Raji (cell line): ENCODE data around the gene GDF10.

Experiments used
- POLR2A ChIP-seq: IDR thresholded peaks from 2 replicates; pipeline ENCODE4 v1.6.1; 2011; ENCODE audit warnings: low read depth, low read length, control low read depth; ENCODE audit not compliant: insufficient read depth

Gene GDF10

DNA sequence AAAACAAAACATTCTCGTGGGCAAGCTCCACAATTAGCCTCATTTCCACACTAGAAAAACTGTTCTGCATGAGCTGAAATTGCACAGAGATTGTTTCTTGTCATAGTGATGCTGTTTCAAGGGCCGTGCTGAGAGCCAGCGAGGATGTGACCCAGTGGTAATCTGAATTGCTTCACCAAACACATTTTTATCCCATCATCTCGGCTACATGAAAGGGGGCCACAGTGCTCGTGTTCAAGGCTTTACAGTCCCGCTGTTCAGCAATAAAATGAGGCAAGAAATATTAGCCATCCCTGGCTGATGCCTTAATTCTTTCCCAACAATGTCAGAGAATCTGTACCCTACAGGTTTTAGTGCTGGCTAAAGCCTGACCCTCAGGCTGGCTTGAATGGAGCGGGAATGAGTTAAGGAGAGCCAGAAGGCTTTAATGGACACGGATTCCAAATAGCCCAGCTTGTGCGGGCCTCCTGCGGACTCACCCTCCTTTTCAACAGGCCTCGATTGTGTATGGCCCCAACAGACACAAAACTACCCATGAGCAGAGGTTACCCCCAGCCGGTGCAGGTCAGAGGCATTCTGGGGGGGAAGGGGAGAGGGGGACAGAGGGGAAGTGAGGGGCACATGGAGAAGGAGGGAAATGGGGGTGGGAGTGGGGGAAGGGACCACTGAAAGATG, 2.0 kb upstream of the GDF10 start:
- no peak for TF ChIP-seq POLR2A

DNA sequence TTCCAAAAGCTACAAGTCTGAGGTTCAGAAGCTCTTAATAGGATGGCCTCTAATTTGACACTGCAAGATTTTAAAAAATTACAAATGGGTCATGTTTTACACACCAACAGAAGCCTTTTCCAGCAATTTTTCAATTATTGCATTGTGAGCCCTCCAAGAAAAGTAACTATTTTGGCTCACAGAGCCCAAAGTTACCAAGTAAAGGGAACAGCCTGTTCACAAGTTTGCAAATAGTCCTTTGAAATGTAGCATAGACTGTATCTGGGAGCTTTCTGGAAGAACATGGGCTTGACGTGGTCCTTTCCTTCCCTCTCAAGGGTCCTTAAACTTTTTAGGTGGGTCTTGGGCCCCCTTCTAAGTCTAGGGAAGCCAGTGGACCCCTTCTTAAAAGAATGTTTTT, 1.3 kb upstream of the GDF10 start:
- TF ChIP-seq POLR2A: no peak

- TF ChIP-seq POLR2A: no peak
These were observed 483 bp downstream of the GDF10 start for GRCh38 chr10:47300429-47300931.

- no peak for TF ChIP-seq POLR2A
These were observed 1.8 kb downstream of the GDF10 start for GRCh38 chr10:47301833-47302232.

DNA sequence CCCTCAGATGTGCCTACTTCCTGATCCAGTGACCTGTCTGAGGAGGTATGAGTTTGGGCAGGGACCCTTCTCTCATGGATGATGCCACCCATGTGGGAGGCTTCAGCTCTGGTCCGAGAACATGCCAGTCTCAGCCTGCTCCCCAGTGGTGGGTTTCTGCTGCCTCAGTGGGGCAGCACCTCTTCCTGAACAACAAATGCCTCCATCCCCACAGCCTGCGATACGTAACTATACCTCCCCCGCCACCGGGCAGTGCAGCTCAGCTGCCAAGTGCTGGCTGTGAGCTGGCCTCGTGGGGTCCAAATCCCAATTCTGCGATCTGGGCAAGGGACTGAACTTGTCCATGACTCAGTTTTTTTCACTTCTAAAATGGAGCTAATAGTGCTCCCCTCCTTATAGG, 3.1 kb downstream of the GDF10 start:
- TF ChIP-seq POLR2A: no peak

DNA sequence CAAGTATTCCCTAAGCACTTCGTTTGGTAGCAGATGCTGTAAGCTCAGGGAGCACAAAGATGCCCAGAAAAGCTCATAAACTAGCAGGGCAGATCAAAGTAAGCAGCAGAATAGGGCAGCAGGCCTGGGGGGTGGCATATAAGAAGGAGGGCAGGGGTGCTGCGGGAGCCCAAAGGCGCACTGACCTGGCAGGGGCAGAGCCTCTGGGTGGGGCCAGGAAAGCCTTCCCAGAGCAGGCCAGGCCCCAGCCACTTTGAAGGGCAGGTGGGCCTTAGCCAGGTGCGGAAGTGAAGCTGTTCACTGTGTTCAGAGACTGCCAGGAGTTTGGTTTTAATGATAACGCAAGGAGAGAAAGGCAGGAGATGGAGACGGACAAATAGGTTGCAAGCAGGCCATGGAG, 3.9 kb downstream of the GDF10 start:
- no peak for TF ChIP-seq POLR2A

GRCh38 chr10:47305566-47305965, 5.6 kb downstream of the GDF10 start:
- no peak for TF ChIP-seq POLR2A

DNA sequence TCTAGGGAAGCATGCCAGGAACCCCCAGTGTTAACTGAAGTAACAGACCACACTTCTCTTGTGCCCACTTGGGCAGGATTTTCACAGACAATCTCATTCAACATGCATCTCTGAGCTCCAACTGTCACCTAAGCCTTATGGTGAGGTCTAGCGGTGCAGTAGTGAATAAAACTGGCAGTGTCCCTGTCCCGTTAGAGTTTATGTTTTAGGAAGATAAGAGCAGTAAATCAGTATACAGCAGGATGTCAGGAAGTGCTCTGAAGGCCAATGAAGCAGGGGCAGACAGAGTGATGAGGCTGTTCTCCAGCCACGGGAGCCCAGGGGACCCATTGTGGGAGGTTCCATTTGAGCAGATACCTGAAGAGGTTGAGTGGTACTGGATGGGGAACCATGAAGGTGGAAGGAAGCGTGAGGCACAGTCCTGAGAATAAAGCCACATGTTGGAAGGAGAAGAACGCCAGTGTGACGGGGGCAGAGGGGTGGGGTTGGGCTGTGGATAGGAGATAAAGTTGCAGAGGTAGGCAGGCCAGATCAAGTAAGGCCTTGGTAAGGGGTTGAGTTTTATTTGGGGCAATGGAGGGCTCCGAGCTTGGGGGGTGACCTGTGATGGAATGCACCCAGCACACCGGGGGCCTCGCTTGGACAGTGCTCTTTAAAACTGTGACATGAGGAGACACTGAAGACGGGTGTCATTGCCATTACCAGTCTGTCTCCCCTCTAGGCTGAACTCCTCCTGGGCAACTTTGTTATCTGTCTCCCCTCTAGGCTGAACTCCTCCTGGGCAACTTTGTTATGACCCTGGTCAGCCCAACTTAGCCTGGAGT, 6.6 kb downstream of the GDF10 start:
- TF ChIP-seq POLR2A: no peak

DNA sequence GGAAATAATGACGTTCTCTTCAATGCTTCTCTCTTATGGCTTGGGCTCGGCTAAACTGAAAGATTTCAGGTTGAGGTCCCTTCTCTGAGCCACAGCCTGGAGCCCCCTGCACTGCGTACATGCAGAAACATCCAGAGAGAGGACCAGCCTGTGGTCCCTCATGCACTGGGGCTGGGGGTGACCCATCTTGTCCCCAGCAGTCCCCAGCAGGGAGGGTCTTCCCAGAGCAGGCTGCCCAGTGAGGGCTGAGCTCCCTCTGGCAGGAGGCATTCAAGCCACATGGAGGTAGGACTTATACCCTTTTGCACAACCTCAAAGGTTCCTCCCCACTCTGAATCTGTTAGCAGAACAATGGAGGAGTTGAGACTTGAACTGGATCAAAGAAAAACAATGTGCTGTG, 7.4 kb downstream of the GDF10 start:
- no peak for TF ChIP-seq POLR2A

- TF ChIP-seq POLR2A: no peak
These were observed 8.8 kb downstream of the GDF10 start for GRCh38 chr10:47308775-47309174.

- no peak for TF ChIP-seq POLR2A
These were observed 9.6 kb downstream of the GDF10 start for GRCh38 chr10:47309408-47310089.

DNA sequence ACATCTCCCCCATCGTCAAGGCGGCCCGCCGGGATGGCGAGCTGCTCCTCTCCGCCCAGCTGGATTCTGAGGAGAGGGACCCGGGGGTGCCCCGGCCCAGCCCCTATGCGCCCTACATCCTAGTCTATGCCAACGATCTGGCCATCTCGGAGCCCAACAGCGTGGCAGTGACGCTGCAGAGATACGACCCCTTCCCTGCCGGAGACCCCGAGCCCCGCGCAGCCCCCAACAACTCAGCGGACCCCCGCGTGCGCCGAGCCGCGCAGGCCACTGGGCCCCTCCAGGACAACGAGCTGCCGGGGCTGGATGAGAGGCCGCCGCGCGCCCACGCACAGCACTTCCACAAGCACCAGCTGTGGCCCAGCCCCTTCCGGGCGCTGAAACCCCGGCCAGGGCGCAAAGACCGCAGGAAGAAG, 10.1 kb downstream of the GDF10 start:
- no peak for TF ChIP-seq POLR2A

DNA sequence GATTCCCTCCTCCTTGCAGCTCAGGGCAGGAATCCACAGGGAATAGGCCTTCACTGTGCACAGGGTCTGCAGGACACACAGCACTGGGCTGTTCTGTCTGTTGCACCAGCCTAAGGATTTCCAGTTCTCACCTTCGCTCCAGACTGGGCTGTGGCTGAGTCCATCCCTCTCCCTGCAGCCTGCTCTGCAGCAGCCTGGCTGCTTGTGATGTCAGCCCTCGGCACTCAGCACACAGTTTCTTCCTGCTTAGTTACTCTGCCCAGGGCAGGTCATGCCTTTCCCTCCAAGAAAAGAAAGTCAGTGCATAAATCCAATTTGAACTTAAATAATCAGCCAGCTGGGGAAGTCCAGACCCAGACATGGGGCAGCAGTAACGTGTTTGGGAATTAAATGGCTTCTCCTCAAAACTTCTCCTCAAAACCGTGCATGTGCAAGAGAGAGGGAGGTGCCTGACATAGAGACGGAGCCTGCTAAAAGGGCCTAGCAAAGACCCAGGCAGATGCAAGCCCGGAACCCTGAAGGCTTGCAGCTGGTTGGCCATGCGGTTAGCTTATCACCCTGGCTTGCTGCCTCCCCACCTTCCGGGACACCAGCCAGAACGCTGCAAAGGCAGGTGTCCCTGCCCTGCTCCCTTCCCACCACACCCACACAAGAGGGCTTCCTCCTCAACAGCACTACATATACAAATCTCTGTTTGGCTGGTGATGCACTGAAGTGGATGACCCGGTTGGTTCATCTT, 11.4 kb downstream of the GDF10 start:
- TF ChIP-seq POLR2A: no peak

GRCh38 chr10:47311932-47312662, 12.1 kb downstream of the GDF10 start:
- TF ChIP-seq POLR2A: no peak

- no peak for TF ChIP-seq POLR2A
These were observed 12.6 kb downstream of the GDF10 start for GRCh38 chr10:47312663-47312995.

DNA sequence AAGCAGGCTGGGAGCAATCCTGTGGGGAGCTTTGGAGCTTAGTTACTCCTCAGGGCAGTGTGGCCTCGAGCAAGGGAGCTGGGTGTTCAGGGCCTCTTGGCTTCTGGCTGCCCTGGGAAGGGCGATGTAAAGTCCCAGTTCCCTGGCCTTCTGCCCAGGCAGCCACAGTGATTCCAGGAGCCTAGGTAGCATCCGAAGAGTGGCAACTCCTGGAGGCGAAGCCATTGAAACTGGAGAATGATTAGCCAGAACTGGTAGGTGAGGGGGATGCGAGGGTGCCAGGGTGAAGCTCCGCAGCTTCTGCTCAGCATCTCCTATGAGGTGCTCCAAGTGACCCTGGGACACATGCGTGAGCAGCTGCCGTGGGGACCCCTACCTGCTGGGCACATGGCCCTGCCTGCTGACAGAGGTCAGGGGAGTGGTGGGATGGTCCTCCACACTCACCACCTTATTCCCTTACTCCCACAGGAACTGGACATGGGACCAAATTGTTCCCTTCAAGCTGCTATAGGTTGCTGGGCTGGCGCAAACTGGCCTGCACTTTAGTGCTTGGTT, 14.5 kb downstream of the GDF10 start:
- no peak for TF ChIP-seq POLR2A
